Neural progenitor cell (in vitro differentiated cells): ENCODE data around the gene STARD9.

ENCODE experiments used
- CTCF ChIP-seq: fragments of 200-600 bp; sonication (generic); IDR thresholded peaks from 2 replicates; pipeline ENCODE4 v1.5.1; 2017; ENCODE audit warnings: antibody characterized with exemption, mild to moderate bottlenecking
- EZH2phosphoT487 ChIP-seq: fragments of 200-600 bp; sonication (generic); IDR thresholded peaks from 2 replicates; pipeline ENCODE4 v1.6.1; 2017; ENCODE audit warnings: antibody characterized with exemption

GRCh38 chr15:42611532-42611931 is 36.1 kb downstream of the STARD9 start:
- no peak for TF ChIP-seq CTCF
- no peak for TF ChIP-seq EZH2phosphoT487
